ENCODE results near the gene MMS19. TPM values are rescaled to one million over a fixed set of nuclear protein-coding genes. Genes with fewer than 3 reads are reported as not detected.

Gene MMS19
- total RNA-seq, 1 donor from 2014 or later = 93.2 TPM

GRCh38 chr10:97411406-97411805 is 86.8 kb downstream of the MMS19 start:
- peaks cover 3% of the 10 kb centered on the region for H3K36me3 Mint-ChIP-seq (ENCODE audit: low read depth)
- H3K4me3 Mint-ChIP-seq = no peak overlapping the region
- H3K27ac Mint-ChIP-seq = no peak overlapping the region
- H3K27me3 Mint-ChIP-seq (ENCODE audit: insufficient read depth) = no peaks in the 10 kb centered on the region
- DNase-seq (ENCODE audit: low spot score) = no peak
- H3K4me1 Mint-ChIP-seq (ENCODE audit: low read depth) = peaks cover 50% of the 10 kb centered on the region
- intact Hi-C loops (cut with micrococcal nuclease) = loop anchor here (5.0 kb wide), 3 partner anchors 326 to 824 kb away; partner anchors contain the start of genes LCOR, TM9SF3 and ZFYVE27
- no peaks in the 10 kb centered on the region for H3K9me3 Mint-ChIP-seq

GRCh38 chr10:97408496-97408992 is 89.7 kb downstream of the MMS19 start:
- Mint-ChIP-seq H3K36me3 (ENCODE audit: low read depth) (peaks cover 3% of the 10 kb centered on the region), H3K9me3 (no peaks in the 10 kb centered on the region), H3K4me1 (ENCODE audit: low read depth) (peaks cover 22% of the 10 kb centered on the region), H3K4me3 (no peak overlapping the region), H3K27ac (no peak overlapping the region), H3K27me3 (ENCODE audit: insufficient read depth) (no peaks in the 10 kb centered on the region)
- intact Hi-C loops (cut with micrococcal nuclease) = loop anchor here (5.0 kb wide), 1 partner anchor 54 kb away; no protein-coding TSS in a partner anchor
- no peak for DNase-seq (ENCODE audit: low spot score)

Other genes with a start within 250 kb of the MMS19 start
- gene ARHGAP19, start 205.8 kb downstream of the MMS19 start, total RNA-seq = 27.1 and 27.8 TPM in 2 replicates
- gene FRAT1, start 179.2 kb downstream of the MMS19 start, total RNA-seq = 3.0 and 3.3 TPM in 2 replicates
- 10.8 and 11.2 TPM in 2 replicates for gene FRAT2, start 163.7 kb downstream of the MMS19 start, total RNA-seq
- gene RRP12, start 97.1 kb downstream of the MMS19 start, total RNA-seq = 99.9 and 104 TPM in 2 replicates
- 967 and 979 TPM in 2 replicates for gene PGAM1, start 72.2 kb downstream of the MMS19 start, total RNA-seq
- 55.3 and 57.1 TPM in 2 replicates for gene EXOSC1, start 52.4 kb downstream of the MMS19 start, total RNA-seq
- 48.3 and 48.8 TPM in 2 replicates for gene ZDHHC16, start 52.2 kb downstream of the MMS19 start, total RNA-seq
- 1.7 and 1.8 TPM in 2 replicates for gene UBTD1, start 502 bp upstream of the MMS19 start, total RNA-seq
- gene ANKRD2, start 74.4 kb upstream of the MMS19 start, total RNA-seq = not detected in 2 replicates
- not detected in 2 replicates for gene HOGA1, start 86.0 kb upstream of the MMS19 start, total RNA-seq
- gene C10orf62, start 91.3 kb upstream of the MMS19 start, total RNA-seq = not detected in 2 replicates
- gene MORN4, start 135.1 kb upstream of the MMS19 start, total RNA-seq = 1.9 TPM in 2 replicates
- 19.3 and 19.7 TPM in 2 replicates for gene PI4K2A, start 142.2 kb upstream of the MMS19 start, total RNA-seq
- gene AVPI1, start 188.8 kb upstream of the MMS19 start, total RNA-seq = 0.66 and 0.93 TPM in 2 replicates
- 3.0 and 3.4 TPM in 2 replicates for gene MARVELD1, start 215.3 kb upstream of the MMS19 start, total RNA-seq
- gene ZFYVE27, start 238.7 kb upstream of the MMS19 start, total RNA-seq = 41.7 and 42.5 TPM in 2 replicates

Data from activated T-helper 1 cell treated with anti-CD3 and anti-CD28 coated beads, Interleukin-12 subunit alpha, Interleukin-12 subunit beta, Interleukin-2, Interleukin-4 antibody, amounts not matched to agents 30 ng/mL and 10 ng/mL and 1 ng/mL, durations not matched to agents 14 hours and 24 hours and 36 hours (primary cell).